Ovary (tissue), 9 donors: ENCODE results near the gene PAFAH2. TPM values are rescaled to one million over a fixed set of nuclear protein-coding genes. Genes with fewer than 3 reads are reported as not detected.
"Not testable (repeated sequence)": the region's sequence is repeated elsewhere in the genome, so short reads cannot be mapped to it uniquely, and the experiment has no call there.

Experiments
- DNase-seq, 5 donors: peaks; one replicate each; pipeline ENCODE4 v3.0.0-alpha.2; 2019 to 2020
- H3K27ac ChIP-seq, 2 donors: fragments of 200-600 bp; one replicate each; pipeline versions ENCODE4 v1.5.1 to v1.8.0; 2019 to 2022
- H3K27me3 ChIP-seq: fragments of 200-600 bp; one replicate; pipeline ENCODE4 v1.8.0; 2022
- H3K36me3 ChIP-seq: fragments of 200-600 bp; sonication (generic); one replicate; pipeline ENCODE4 v1.5.1; 2019
- H3K4me1 ChIP-seq: one replicate; pipeline ENCODE4 v1.8.1; 2013; ENCODE audit warnings: mild to moderate bottlenecking, moderate library complexity; ENCODE audit not compliant: insufficient read depth
- H3K4me3 ChIP-seq: fragments of 200-600 bp; sonication (generic); one replicate; pipeline ENCODE4 v1.5.1; 2017
- H3K9me3 ChIP-seq, 2 donors: fragments of 200-600 bp in 1 of 2; sonication (generic) in 1 of 2; one replicate each; pipeline versions ENCODE4 v1.5.1 to v1.8.1; 2013 to 2019; ENCODE audit warnings: mild to moderate bottlenecking in 1 of 2, moderate library complexity in 1 of 2
- EP300 ChIP-seq: sonication (generic); formaldehyde crosslinking; IDR thresholded peaks from one replicate; pipeline ENCODE4 v1.6.1; 2017; ENCODE audit warnings: antibody characterized with exemption
- POLR2A ChIP-seq: fragments of 450-650 bp; IDR thresholded peaks from one replicate; pipeline ENCODE4 v1.6.1; 2017; ENCODE audit warnings: antibody characterized with exemption, mild to moderate bottlenecking, moderate library complexity
- WGBS, 3 donors: extraction: QIAGEN DNeasy Blood & Tissue Kit in 1 of 3; methylation state at CpG; one replicate each; pipeline versions ENCODE4 v1.1.5 to v1.1.7; 2013 to 2017; 5-methylcytosine and 5-hydroxymethylcytosine counted together
- intact Hi-C, 4 donors: fragments of 100-400 bp; cut with DNase I; formaldehyde crosslinking; loops; one replicate each; pipeline versions ENCODE4 v1.11.0 to v1.15.1; 2022 to 2023
- polyA plus RNA-seq, 2 donors: library from polyadenylated mRNA; stranded (reverse); fragments of 200-250 nt in 1 of 2; fragments of 350-450 nt in 1 of 2; fragmentation: Illumina TruSeq in 1 of 2; extraction: RNeasy Lipid Tissue Mini Kit (QIAGEN cat#74804) in 1 of 2; gene quantifications; one replicate each; pipeline ENCODE4 v1.2.3, GENCODE V29; 2013 to 2014
- total RNA-seq, 7 donors: library from RNA; depleted of rRNA in 2 of 7; stranded (reverse); fragments of >200 nt in 2 of 7; fragmentation: NEBNext Ultra II Directional in 3 of 7; extraction: Animal tissue kit (Norgen Biotek cat#: 25700) in 3 of 7; gene quantifications; one replicate each; pipeline versions ENCODE4 v1.1.0 to v1.2.4, GENCODE V29; 2016 to 2023
- TF ChIP-seq, protein P1 (sequence below), 3 donors: fragments of 450-650 bp in 2 of 3; fragments of 200-600 bp in 1 of 3; IDR thresholded peaks; one replicate each; pipeline versions ENCODE4 v1.5.1 to v1.8.0; 2016 to 2022; ENCODE audit warnings: antibody characterized with exemption in 3 of 3, mild to moderate bottlenecking in 1 of 3
- donor health status: DM: no; HTN: no; CAD: no; lungs with moderate emphysema.
- donor health status: DM: no; HTN: no; CAD: no.
- donor health status: Bipolar disorder and iron deficiency.
- donor health status: DM: yes; HTN: yes; CAD: no.
- donor health status: DM: no; HTN: no; CAD: no.
- donor health status: DM: yes; HTN: yes; CAD: no.

PAFAH2 gene
- total and polyA plus RNA-seq, 9 donors: 3.4 to 12.1 (median 6.1) TPM

DNA sequence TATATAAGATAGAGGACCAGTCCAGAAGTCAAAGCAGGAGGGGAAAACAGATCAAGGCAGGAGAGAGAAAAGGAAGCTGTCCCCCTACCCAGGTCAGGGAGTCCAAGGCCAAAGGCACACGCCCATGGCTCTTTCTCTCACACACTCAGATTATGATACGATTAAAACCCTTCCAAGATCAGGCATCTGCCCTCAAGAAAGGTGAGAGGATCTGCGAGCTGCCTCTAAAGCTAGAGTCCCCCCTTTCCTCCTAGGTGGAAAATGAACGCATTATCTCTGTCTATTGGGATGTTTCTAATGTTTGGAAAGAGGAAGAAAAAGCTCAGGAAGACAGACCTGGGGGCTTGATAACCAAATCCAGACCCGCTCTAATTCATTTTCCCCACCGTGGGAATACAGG is 7.6 kb downstream of the PAFAH2 start:
- Histone ChIP-seq H3K4me1 (no peaks in the 10 kb centered on the region), H3K36me3 (no peaks in the 10 kb centered on the region), H3K4me3 (no peak overlapping the region), H3K9me3 (no peaks in the 10 kb centered on the region), H3K27me3 (no peaks in the 10 kb centered on the region), H3K27ac (no peak overlapping the region)
- DNase-seq: no peak
- TF ChIP-seq, protein P1, sequence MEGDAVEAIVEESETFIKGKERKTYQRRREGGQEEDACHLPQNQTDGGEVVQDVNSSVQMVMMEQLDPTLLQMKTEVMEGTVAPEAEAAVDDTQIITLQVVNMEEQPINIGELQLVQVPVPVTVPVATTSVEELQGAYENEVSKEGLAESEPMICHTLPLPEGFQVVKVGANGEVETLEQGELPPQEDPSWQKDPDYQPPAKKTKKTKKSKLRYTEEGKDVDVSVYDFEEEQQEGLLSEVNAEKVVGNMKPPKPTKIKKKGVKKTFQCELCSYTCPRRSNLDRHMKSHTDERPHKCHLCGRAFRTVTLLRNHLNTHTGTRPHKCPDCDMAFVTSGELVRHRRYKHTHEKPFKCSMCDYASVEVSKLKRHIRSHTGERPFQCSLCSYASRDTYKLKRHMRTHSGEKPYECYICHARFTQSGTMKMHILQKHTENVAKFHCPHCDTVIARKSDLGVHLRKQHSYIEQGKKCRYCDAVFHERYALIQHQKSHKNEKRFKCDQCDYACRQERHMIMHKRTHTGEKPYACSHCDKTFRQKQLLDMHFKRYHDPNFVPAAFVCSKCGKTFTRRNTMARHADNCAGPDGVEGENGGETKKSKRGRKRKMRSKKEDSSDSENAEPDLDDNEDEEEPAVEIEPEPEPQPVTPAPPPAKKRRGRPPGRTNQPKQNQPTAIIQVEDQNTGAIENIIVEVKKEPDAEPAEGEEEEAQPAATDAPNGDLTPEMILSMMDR (IDR thresholded peaks at IDR 0.05): no peak
- TF ChIP-seq POLR2A (no peak), EP300 (no peak)
- WGBS, 3 donors: 56 to 75% (median 65%) methylated on average over 6 of the region's 6 CpGs
- intact Hi-C loops: loop anchor here in 3 of 4 donors (10.0 kb wide), 3 partner anchors 95 to 375 kb away; partner anchors contain the start of genes MAN1C1 (in 1 of the 3) and SELENON (in 1 of the 3)

DNA sequence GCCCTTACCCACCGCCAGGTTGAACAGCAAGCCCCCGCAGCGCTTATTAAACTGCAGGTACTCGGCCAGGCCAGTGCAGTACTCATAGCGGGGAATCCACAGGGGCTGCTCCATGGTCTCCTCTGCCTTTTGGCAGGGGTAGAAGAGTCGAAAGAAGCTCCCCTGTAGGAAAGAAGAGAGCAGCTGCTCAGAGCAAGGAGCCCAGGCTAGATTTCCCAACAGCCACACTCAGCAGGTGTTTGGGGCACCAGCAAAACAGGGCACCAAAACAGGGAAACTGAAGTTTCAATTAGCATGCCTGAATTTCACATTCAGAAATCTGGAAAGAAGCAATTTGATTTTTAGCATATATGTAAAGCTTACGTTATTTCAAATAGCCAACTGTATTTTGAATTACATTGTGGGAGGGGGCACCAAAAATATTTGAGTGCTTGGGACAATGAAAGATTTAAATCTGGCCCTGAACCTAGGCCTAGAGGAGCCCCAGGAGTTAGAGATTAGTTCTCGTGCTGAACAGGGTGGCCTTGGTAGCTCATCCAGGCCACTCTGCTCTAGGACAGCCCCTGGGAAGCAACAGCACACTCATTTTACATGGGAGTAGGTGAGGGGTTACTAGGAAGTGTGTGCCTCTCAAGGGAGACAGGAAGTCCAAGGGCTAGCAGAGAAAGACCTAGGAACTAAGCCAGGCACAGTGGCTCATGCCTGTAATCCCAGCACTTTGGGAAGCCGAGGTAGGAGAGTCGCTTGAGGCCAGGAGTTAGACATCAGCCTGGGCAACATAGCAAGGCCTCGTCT is 8.2 kb downstream of the PAFAH2 start:
- no peak overlapping the region for H3K27ac ChIP-seq
- no peaks in the 10 kb centered on the region for H3K9me3 ChIP-seq
- H3K27me3 ChIP-seq: no peaks in the 10 kb centered on the region
- DNase-seq: no peak
- H3K4me3 ChIP-seq: no peak overlapping the region
- H3K4me1 ChIP-seq: no peaks in the 10 kb centered on the region
- no peaks in the 10 kb centered on the region for H3K36me3 ChIP-seq
- 70 to 84% (median 81%) methylated on average over 11 of the region's 11 CpGs for WGBS, 3 donors
- TF ChIP-seq POLR2A (no peak), EP300 (no peak)
- TF ChIP-seq, protein P1 (IDR thresholded peaks at IDR 0.05): no peak
- intact Hi-C loops: loop anchor here in 3 of 4 donors (10.0 kb wide), 3 partner anchors 95 to 375 kb away; partner anchors contain the start of genes MAN1C1 (in 1 of the 3) and SELENON (in 1 of the 3)

DNA sequence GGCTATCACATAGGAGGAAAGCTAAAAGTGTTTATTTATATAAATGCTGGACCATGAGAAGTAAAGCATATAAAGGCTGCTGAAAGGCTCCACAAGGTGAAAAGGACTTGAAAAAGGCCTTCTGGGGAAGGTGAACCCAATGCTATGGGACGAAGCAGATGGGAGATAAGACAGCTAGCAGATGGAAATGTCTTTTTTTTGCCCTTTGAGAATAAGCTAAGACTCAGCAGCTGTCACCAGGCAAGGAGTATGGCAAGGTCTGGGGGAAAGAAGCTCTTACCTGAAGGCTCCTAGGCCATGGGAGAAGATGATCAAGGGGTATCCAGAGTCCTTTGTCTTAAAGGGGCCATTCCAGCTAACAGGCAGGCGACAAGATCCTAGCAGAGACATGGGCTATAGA is 9.9 kb downstream of the PAFAH2 start:
- TF ChIP-seq, protein P1 (IDR thresholded peaks at IDR 0.05): no peak
- TF ChIP-seq POLR2A (no peak), EP300 (no peak)
- Histone ChIP-seq H3K4me3 (no peak overlapping the region), H3K27me3 (no peaks in the 10 kb centered on the region), H3K36me3 (no peaks in the 10 kb centered on the region), H3K27ac (no peak overlapping the region), H3K9me3 (no peaks in the 10 kb centered on the region), H3K4me1 (no peaks in the 10 kb centered on the region)
- intact Hi-C loops: no loop called here
- DNase-seq: no peak
- 88 to 95% (median 90%) methylated on average over 2 of the region's 2 CpGs for WGBS, 3 donors

- H3K27me3 ChIP-seq, DNase-seq, H3K4me1 ChIP-seq, H3K4me3 ChIP-seq, H3K27ac ChIP-seq, intact Hi-C loops, H3K36me3 ChIP-seq, H3K9me3 ChIP-seq: not testable (repeated sequence)
- 97 to 98% (median 98%) methylated on average over 10 of the region's 10 CpGs for whole genome bisulfite sequencing, 3 donors
Measured at GRCh38 chr1:25986773-25987172, 11.1 kb downstream of the PAFAH2 start.

DNA sequence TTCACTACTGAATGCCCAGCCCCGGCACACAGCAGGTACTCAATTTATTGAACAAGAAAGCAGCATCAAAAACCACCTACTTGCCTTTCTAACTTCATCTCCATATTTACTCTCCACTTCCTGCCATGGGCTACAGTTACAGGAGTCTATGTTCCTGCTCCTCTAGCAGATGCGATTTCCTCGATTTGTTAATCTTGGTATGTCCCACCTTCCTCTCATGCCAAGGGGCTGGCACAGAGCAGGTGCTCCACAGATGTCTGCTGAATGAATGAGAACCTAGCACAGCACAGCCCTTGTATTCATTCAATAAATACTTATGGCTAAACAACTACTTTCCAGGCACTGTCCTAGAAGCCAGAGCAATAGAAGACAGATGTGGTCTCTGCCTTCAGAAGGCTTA is 12.2 kb downstream of the PAFAH2 start:
- TF ChIP-seq EP300 (no peak), POLR2A (no peak)
- TF ChIP-seq, protein P1 (IDR thresholded peaks at IDR 0.05): no peak
- no peaks in the 10 kb centered on the region for H3K27me3 ChIP-seq
- intact Hi-C loops: no loop called here
- WGBS, 3 donors: 91 to 95% (median 95%) methylated on average over 3 of the region's 3 CpGs
- H3K4me3 ChIP-seq: no peak overlapping the region
- no peaks in the 10 kb centered on the region for H3K4me1 ChIP-seq
- no peaks in the 10 kb centered on the region for H3K9me3 ChIP-seq
- no peak overlapping the region for H3K27ac ChIP-seq
- DNase-seq: no peak
- no peaks in the 10 kb centered on the region for H3K36me3 ChIP-seq
